ENCODE data around the gene ETS1.

Gene ETS1

DNA sequence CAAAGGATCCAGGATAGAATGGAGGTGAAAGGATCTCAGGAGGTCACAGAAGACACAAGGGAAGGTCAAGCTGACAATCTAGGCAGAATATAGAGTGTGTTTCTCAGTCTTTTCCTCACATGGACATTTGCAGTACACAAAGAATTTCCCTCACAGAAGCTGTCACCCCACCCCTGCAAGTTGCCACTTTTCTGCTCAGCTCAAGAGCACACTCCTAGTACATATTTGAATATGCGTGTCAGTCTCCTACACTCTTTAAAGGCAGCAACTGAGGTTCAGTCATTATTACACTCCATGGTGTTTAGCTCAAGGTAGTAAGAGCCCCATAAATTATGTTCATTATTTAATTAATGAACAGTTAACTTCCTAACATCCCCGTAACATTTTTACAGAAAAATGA is 59.1 kb downstream of the ETS1 start:
- Histone ChIP-seq H3K27ac (ENCODE audit: low read length) (no peak overlapping the region), H3K4me3 (ENCODE audit: low read length) (no peak overlapping the region), H3K36me3 (replicated peaks; ENCODE audit: low read depth, low read length) (no peaks in the 10 kb centered on the region), H3K9me3 (ENCODE audit: insufficient read depth, low read length) (no peaks in the 10 kb centered on the region), H4K20me1 (ENCODE audit: insufficient read depth, low read length) (no peaks in the 10 kb centered on the region), H2AFZ (ENCODE audit: low read depth, low read length) (no peak overlapping the region), H3K4me1 (ENCODE audit: low read length) (peaks cover 12% of the 10 kb centered on the region), H3K79me2 (ENCODE audit: low read length) (no peaks in the 10 kb centered on the region), H3K4me2 (ENCODE audit: low read length) (no peak overlapping the region), H3K9ac (ENCODE audit: low read length) (no peak overlapping the region), H3K27me3 (ENCODE audit: low read depth, low read length) (peaks cover 5% of the 10 kb centered on the region; the same call in 1 of the 2 replicates)
- TF ChIP-seq, protein P1, sequence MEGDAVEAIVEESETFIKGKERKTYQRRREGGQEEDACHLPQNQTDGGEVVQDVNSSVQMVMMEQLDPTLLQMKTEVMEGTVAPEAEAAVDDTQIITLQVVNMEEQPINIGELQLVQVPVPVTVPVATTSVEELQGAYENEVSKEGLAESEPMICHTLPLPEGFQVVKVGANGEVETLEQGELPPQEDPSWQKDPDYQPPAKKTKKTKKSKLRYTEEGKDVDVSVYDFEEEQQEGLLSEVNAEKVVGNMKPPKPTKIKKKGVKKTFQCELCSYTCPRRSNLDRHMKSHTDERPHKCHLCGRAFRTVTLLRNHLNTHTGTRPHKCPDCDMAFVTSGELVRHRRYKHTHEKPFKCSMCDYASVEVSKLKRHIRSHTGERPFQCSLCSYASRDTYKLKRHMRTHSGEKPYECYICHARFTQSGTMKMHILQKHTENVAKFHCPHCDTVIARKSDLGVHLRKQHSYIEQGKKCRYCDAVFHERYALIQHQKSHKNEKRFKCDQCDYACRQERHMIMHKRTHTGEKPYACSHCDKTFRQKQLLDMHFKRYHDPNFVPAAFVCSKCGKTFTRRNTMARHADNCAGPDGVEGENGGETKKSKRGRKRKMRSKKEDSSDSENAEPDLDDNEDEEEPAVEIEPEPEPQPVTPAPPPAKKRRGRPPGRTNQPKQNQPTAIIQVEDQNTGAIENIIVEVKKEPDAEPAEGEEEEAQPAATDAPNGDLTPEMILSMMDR (IDR thresholded peaks at IDR 0.05; ENCODE audit: low read depth, low read length) = no peak
- no peak for TF ChIP-seq EZH2phosphoT487 (IDR thresholded peaks at IDR 0.05; ENCODE audit: low read depth)

DNA sequence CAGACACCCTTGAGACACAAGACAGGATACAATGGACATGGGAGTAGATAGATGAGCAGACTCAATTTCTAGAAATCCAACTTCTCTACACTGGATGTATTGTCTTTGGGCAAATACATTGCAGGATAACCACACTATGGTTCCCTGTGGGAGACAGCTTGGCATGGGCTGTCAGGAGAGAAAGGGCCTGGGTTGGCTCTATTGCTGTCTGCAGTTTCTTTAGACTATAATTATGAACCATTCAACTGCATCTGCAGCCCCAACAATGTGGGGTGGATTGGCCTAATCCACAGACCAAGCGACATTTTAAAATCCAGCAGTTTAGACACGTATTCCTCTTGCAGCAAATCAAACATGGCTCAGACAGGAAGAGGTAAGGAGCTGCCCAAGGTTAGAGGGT is 60.3 kb downstream of the ETS1 start:
- no peak overlapping the region for H3K9ac ChIP-seq (ENCODE audit: low read length)

DNA sequence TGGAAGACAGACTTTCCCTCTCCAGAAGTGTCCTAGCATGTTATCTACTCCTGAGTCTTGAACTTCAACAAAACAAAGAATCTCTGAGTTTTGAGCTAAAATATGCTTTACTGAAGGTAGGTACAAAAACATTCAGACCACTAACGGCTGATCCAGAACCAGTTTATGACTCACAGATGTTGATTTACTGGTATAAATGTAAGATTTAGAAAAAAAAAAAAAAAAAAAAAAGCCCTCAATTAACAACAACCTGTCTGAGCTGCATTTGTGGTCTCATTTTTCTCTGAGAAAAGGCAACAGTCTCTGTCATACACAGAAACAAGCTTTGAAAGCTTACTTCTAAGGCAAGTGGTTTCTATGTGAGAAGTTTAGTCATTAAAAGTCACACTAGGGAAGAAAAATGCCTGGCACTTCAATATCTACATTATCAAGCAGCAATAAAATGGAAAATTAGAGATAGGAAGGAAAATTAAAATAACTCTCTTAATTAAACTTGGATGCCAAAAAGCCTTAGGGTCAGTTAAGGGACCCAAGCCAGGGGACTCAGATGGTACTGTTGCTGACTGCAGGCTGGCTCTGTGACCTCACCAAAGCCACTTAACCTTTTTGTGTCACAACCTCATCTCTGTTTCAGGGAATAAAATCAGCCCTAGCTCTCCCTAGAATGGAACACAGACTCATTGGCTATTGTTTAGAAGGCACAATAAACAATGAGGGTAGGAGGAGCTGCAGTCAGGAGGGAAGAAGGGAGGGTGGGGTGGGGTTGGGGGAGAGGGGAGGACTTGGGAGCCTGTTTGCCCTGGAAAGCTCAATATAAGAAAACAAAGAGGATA is 61.7 kb downstream of the ETS1 start:
- H3K27me3 ChIP-seq (ENCODE audit: low read depth, low read length) = peaks cover 5% of the 10 kb centered on the region; the same call in 1 of the 2 replicates
- no peak overlapping the region for H3K27ac ChIP-seq (ENCODE audit: low read length)
- peaks cover under 1% of the 10 kb centered on the region; the same call in 1 of the 2 replicates for H4K20me1 ChIP-seq (ENCODE audit: insufficient read depth, low read length)
- peaks cover under 1% of the 10 kb centered on the region for H3K36me3 ChIP-seq (replicated peaks; ENCODE audit: low read depth, low read length)
- H3K9me3 ChIP-seq (ENCODE audit: insufficient read depth, low read length) = no peaks in the 10 kb centered on the region
- H3K4me3 ChIP-seq (ENCODE audit: low read length) = no peak overlapping the region
- H3K4me2 ChIP-seq (ENCODE audit: low read length) = no peak overlapping the region
- no peak overlapping the region for H3K9ac ChIP-seq (ENCODE audit: low read length)
- TF ChIP-seq EZH2phosphoT487 (IDR thresholded peaks at IDR 0.05; ENCODE audit: low read depth) = no peak
- TF ChIP-seq, protein P1 (IDR thresholded peaks at IDR 0.05; ENCODE audit: low read depth, low read length) = no peak
- no peak overlapping the region for H2AFZ ChIP-seq (ENCODE audit: low read depth, low read length)
- peaks cover 15% of the 10 kb centered on the region for H3K79me2 ChIP-seq (ENCODE audit: low read length)
- H3K4me1 ChIP-seq (ENCODE audit: low read length) = peaks cover 18% of the 10 kb centered on the region

More for the DNA sequence above, 60.3 kb downstream of the ETS1 start:
- no peaks in the 10 kb centered on the region for H3K36me3 ChIP-seq (replicated peaks; ENCODE audit: low read depth, low read length)
- H3K79me2 ChIP-seq (ENCODE audit: low read length) = peaks cover under 1% of the 10 kb centered on the region; the same call in 1 of the 2 replicates
- no peaks in the 10 kb centered on the region for H3K9me3 ChIP-seq (ENCODE audit: insufficient read depth, low read length)
- H3K4me3 ChIP-seq (ENCODE audit: low read length) = no peak overlapping the region
- H2AFZ ChIP-seq (ENCODE audit: low read depth, low read length) = no peak overlapping the region
- TF ChIP-seq, protein P1 (IDR thresholded peaks at IDR 0.05; ENCODE audit: low read depth, low read length) = no peak
- TF ChIP-seq EZH2phosphoT487 (IDR thresholded peaks at IDR 0.05; ENCODE audit: low read depth) = no peak
- no peak overlapping the region for H3K27ac ChIP-seq (ENCODE audit: low read length)
- H4K20me1 ChIP-seq (ENCODE audit: insufficient read depth, low read length) = no peaks in the 10 kb centered on the region
- H3K4me1 ChIP-seq (ENCODE audit: low read length) = peaks cover 18% of the 10 kb centered on the region
- no peak overlapping the region for H3K4me2 ChIP-seq (ENCODE audit: low read length)
- peaks cover 5% of the 10 kb centered on the region; the same call in 1 of the 2 replicates for H3K27me3 ChIP-seq (ENCODE audit: low read depth, low read length)

DNA sequence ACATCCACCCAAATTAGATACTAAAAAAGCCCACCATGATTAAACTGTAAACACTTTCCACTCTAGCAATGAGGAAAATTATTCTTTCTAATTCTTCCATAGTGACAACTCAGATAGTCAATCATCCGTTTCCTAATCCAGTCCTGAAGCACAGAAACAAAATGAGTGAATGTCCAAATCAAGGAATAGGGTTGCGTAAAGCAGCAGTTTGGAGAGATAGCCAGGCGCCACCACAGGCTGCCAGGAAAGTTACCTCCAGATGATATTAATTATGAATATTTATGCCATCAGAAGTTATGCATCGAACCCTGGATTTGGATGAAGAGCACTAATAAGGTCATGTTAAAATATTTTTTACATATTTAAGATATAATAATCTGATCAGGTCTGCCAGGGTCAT is 63.2 kb downstream of the ETS1 start:
- Histone ChIP-seq H2AFZ (ENCODE audit: low read depth, low read length) (no peak overlapping the region), H3K4me2 (ENCODE audit: low read length) (no peak overlapping the region), H3K9ac (ENCODE audit: low read length) (no peak overlapping the region), H3K9me3 (ENCODE audit: insufficient read depth, low read length) (no peaks in the 10 kb centered on the region), H3K4me3 (ENCODE audit: low read length) (no peak overlapping the region), H3K27me3 (ENCODE audit: low read depth, low read length) (peaks cover 4% of the 10 kb centered on the region; the same call in 1 of the 2 replicates), H3K27ac (ENCODE audit: low read length) (no peak overlapping the region), H3K79me2 (ENCODE audit: low read length) (peaks cover 30% of the 10 kb centered on the region), H3K36me3 (replicated peaks; ENCODE audit: low read depth, low read length) (peaks cover 6% of the 10 kb centered on the region), H3K4me1 (ENCODE audit: low read length) (peaks cover 32% of the 10 kb centered on the region), H4K20me1 (ENCODE audit: insufficient read depth, low read length) (peaks cover 15% of the 10 kb centered on the region)
- no peak for TF ChIP-seq EZH2phosphoT487 (IDR thresholded peaks at IDR 0.05; ENCODE audit: low read depth)
- TF ChIP-seq, protein P1 (IDR thresholded peaks at IDR 0.05; ENCODE audit: low read depth, low read length) = no peak
